ENCODE data around the gene ST8SIA1. TPM values are rescaled to one million over a fixed set of nuclear protein-coding genes. Genes with fewer than 3 reads are reported as not detected.
A peak's percentile ranks its signal among the peaks of the same experiment; 100 is the strongest.

Gene ST8SIA1
- total and polyA plus RNA-seq, 2 donors (not counting 1 experiment from before 2014, with no cell fraction given) = 0.45 to 23.9 TPM

DNA sequence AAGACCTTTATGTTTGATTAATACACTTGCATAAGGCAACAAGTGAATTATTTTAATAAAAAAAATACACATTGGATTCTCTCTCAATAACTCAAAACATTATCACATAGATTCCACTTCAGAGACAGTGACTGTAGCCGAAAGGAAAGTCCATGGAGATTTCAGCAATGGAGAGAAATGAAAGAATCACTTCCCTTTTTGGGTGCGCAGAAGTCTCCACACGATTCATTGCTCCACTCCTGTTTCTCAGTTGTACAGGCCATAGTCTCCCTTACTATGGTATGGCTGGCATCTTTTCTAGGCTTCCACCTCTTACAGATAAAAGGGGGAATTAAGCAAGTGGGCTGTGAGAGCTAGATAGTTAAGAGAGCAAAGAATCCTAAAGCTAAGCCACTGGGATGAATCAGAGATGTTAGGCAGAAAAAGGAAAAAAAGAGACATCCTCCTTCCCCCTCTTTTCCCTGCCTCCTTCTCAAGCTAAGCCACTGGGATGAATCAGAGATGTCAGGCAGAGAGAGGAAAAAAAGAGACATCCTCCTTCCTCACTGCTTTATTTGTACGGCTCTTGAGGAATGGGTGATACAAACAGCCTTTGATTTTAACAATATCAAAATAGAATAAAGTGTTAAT is 16.3 kb downstream of the ST8SIA1 start:
- Histone ChIP-seq H3K4me1 (ENCODE audit: control insufficient read depth, extremely low read depth, insufficient read depth, low read length) (no peaks in the 10 kb centered on the region), H4K20me1 (ENCODE audit: control insufficient read depth, extremely low read depth, insufficient read depth, low read length) (no peaks in the 10 kb centered on the region), H3K27ac (ENCODE audit: insufficient read depth, low read length) (no peak overlapping the region), H3K4me2 (ENCODE audit: extremely low read depth, insufficient read depth, low read length) (no peak overlapping the region), H3K79me2 (ENCODE audit: control insufficient read depth, insufficient read depth, low read length) (no peaks in the 10 kb centered on the region), H3K27me3 (ENCODE audit: control insufficient read depth, insufficient read depth, low read length) (no peaks in the 10 kb centered on the region), H3K36me3 (ENCODE audit: control insufficient read depth, insufficient read depth, low read length) (no peaks in the 10 kb centered on the region), H2AFZ (ENCODE audit: low read length) (no peak overlapping the region), H3K9ac (ENCODE audit: insufficient read depth, low read length) (no peak overlapping the region), H3K4me3 (replicated peaks in 1 of 4; ENCODE audit: control extremely low read depth in 1 of 4, insufficient read depth in 1 of 4, low read depth in 3 of 4, low read length in 4 of 4) (no peak overlapping the region), H3K9me3 (ENCODE audit: control insufficient read depth, insufficient read depth, low read depth, low read length) (no peaks in the 10 kb centered on the region)
- no peak for TF ChIP-seq EZH2 (IDR thresholded peaks at IDR 0.05; ENCODE audit: low read length, missing control alignments)
- TF ChIP-seq, protein P1, sequence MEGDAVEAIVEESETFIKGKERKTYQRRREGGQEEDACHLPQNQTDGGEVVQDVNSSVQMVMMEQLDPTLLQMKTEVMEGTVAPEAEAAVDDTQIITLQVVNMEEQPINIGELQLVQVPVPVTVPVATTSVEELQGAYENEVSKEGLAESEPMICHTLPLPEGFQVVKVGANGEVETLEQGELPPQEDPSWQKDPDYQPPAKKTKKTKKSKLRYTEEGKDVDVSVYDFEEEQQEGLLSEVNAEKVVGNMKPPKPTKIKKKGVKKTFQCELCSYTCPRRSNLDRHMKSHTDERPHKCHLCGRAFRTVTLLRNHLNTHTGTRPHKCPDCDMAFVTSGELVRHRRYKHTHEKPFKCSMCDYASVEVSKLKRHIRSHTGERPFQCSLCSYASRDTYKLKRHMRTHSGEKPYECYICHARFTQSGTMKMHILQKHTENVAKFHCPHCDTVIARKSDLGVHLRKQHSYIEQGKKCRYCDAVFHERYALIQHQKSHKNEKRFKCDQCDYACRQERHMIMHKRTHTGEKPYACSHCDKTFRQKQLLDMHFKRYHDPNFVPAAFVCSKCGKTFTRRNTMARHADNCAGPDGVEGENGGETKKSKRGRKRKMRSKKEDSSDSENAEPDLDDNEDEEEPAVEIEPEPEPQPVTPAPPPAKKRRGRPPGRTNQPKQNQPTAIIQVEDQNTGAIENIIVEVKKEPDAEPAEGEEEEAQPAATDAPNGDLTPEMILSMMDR (conservative IDR thresholded peaks at IDR 0.05 in 1 of 2, IDR thresholded peaks at IDR 0.05 in 1 of 2; ENCODE audit: low read depth in 1 of 2, low read length in 2 of 2) = no peak
- peak in 1 of 2 donors; percentile 75 for DNase-seq (ENCODE audit: low read depth in 2 of 2)

DNA sequence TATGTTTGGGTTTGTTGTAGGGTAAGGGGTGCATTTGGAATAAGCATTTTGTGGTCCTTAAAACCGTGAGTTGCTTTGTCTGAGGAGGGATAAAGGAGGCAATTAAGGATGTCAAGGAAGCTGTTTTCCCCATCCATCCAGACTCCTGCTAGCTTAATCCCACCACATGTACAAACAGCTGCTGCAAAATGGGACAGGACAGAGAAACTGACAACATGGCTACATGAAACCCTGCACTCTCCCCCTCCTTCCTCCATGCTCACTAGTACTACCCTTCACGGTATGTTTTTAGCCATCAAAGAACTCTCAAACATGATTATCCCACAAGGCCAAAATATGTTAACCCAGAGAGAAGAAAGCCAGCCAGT is 20.6 kb downstream of the ST8SIA1 start:
- no peaks in the 10 kb centered on the region for H4K20me1 ChIP-seq (ENCODE audit: control insufficient read depth, extremely low read depth, insufficient read depth, low read length)
- no peak for DNase-seq (ENCODE audit: low read depth in 2 of 2)
- no peaks in the 10 kb centered on the region for H3K36me3 ChIP-seq (ENCODE audit: control insufficient read depth, insufficient read depth, low read length)
- no peaks in the 10 kb centered on the region for H3K4me1 ChIP-seq (ENCODE audit: control insufficient read depth, extremely low read depth, insufficient read depth, low read length)
- no peaks in the 10 kb centered on the region for H3K27me3 ChIP-seq (ENCODE audit: control insufficient read depth, insufficient read depth, low read length)
- no peak overlapping the region for H3K9ac ChIP-seq (ENCODE audit: insufficient read depth, low read length)
- no peak for TF ChIP-seq EZH2 (IDR thresholded peaks at IDR 0.05; ENCODE audit: low read length, missing control alignments)
- TF ChIP-seq, protein P1 (conservative IDR thresholded peaks at IDR 0.05 in 1 of 2, IDR thresholded peaks at IDR 0.05 in 1 of 2; ENCODE audit: low read depth in 1 of 2, low read length in 2 of 2) = no peak
- no peak overlapping the region for H3K4me3 ChIP-seq (replicated peaks in 1 of 4; ENCODE audit: control extremely low read depth in 1 of 4, insufficient read depth in 1 of 4, low read depth in 3 of 4, low read length in 4 of 4)
- no peaks in the 10 kb centered on the region for H3K9me3 ChIP-seq (ENCODE audit: control insufficient read depth, insufficient read depth, low read depth, low read length)
- H3K4me2 ChIP-seq (ENCODE audit: extremely low read depth, insufficient read depth, low read length) = no peak overlapping the region
- no peaks in the 10 kb centered on the region for H3K79me2 ChIP-seq (ENCODE audit: control insufficient read depth, insufficient read depth, low read length)
- no peak overlapping the region for H3K27ac ChIP-seq (ENCODE audit: insufficient read depth, low read length)
- H2AFZ ChIP-seq (ENCODE audit: low read length) = no peak overlapping the region

DNA sequence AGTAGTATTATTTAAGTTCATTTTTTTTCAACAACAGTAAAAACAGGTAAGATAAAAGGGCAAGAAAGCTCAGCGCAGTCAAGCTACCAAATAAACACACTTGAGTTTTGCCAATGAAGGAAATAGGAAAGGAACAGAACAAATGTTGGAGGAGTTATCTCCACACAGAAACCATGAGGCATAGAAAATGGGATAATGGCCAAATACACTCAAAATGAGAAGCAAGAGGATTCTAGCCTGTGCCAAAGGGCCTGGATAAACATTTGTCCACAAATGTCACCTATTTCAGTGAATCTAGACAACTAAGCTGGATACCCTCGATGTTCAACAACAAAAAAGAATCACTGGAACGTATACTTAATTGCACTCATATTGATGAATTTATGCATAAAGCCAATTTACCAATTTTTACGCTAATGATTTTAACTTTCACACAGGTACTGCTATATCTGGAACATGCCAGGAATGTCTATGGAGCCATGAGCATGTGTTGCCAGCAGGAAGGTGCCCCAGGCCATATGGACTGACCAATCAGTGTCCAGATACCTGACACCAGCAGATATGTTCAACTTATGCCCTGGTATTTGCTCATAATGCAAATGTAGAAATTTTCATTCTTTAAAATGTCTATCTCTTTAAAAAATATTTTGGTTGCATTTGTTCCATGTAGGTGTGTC is 21.1 kb downstream of the ST8SIA1 start:
- Histone ChIP-seq H3K27me3 (ENCODE audit: control insufficient read depth, insufficient read depth, low read length) (no peaks in the 10 kb centered on the region), H3K9ac (ENCODE audit: insufficient read depth, low read length) (no peak overlapping the region), H3K27ac (ENCODE audit: insufficient read depth, low read length) (no peak overlapping the region), H3K4me2 (ENCODE audit: extremely low read depth, insufficient read depth, low read length) (no peak overlapping the region), H3K9me3 (ENCODE audit: control insufficient read depth, insufficient read depth, low read depth, low read length) (no peaks in the 10 kb centered on the region), H3K4me3 (replicated peaks in 1 of 4; ENCODE audit: control extremely low read depth in 1 of 4, insufficient read depth in 1 of 4, low read depth in 3 of 4, low read length in 4 of 4) (no peak overlapping the region), H3K36me3 (ENCODE audit: control insufficient read depth, insufficient read depth, low read length) (no peaks in the 10 kb centered on the region), H3K79me2 (ENCODE audit: control insufficient read depth, insufficient read depth, low read length) (no peaks in the 10 kb centered on the region), H3K4me1 (ENCODE audit: control insufficient read depth, extremely low read depth, insufficient read depth, low read length) (no peaks in the 10 kb centered on the region), H4K20me1 (ENCODE audit: control insufficient read depth, extremely low read depth, insufficient read depth, low read length) (no peaks in the 10 kb centered on the region), H2AFZ (ENCODE audit: low read length) (no peak overlapping the region)
- no peak for DNase-seq (ENCODE audit: low read depth in 2 of 2)
- TF ChIP-seq EZH2 (IDR thresholded peaks at IDR 0.05; ENCODE audit: low read length, missing control alignments) = no peak
- TF ChIP-seq, protein P1 (conservative IDR thresholded peaks at IDR 0.05 in 1 of 2, IDR thresholded peaks at IDR 0.05 in 1 of 2; ENCODE audit: low read depth in 1 of 2, low read length in 2 of 2) = no peak

Measured in fibroblast of lung (primary cell).